Stimulated activated naive B cell treated with anti-CD40 and anti-IgM and Interleukin-4, amounts not matched to agents 10 μg/mL and 1 μg/mL and 100 μg/mL, for 72 hours (primary cell): ENCODE data around the gene INTS14.
A peak's percentile ranks its signal among the peaks of the same experiment; 100 is the strongest.
"Not testable (repeated sequence)": the region's sequence is repeated elsewhere in the genome, so short reads cannot be mapped to it uniquely, and the experiment has no call there.

Experiments used
- ATAC-seq, 2 donors: fragments of 150-1000 bp; cut with Tn5 transposase; replicated peaks; 2 replicates each; pipeline ENCODE4 v1.10.0; 2021; ENCODE audit warnings: moderate library complexity in 1 of 2
- DNase-seq: peaks from one replicate; pipeline ENCODE4 v3.0.0; 2021
- H3K27ac Mint-ChIP-seq: one replicate; pipeline ENCODE4 v1.8.0; 2022; ENCODE audit warnings: mild to moderate bottlenecking, mixed read lengths
- H3K27me3 Mint-ChIP-seq, 2 donors: one replicate each; pipeline ENCODE4 v1.8.0; 2022; ENCODE audit warnings: mixed read lengths in 2 of 2
- H3K36me3 Mint-ChIP-seq, 2 donors: one replicate each; pipeline ENCODE4 v1.8.0; 2022; ENCODE audit warnings: mixed read lengths in 2 of 2, mild to moderate bottlenecking in 1 of 2
- H3K4me1 Mint-ChIP-seq, 2 donors: one replicate each; pipeline ENCODE4 v1.8.0; 2022; ENCODE audit warnings: mixed read lengths in 2 of 2, mild to moderate bottlenecking in 1 of 2
- H3K4me3 Mint-ChIP-seq, 2 donors: one replicate each; pipeline ENCODE4 v1.8.0; 2022; ENCODE audit warnings: mild to moderate bottlenecking in 2 of 2, mixed read lengths in 2 of 2, moderate library complexity in 1 of 2
- H3K9me3 Mint-ChIP-seq, 2 donors: one replicate each; pipeline ENCODE4 v1.8.0; 2022; ENCODE audit warnings: mixed read lengths in 2 of 2, mild to moderate bottlenecking in 1 of 2

The INTS14 gene

GRCh38 chr15:65551183-65551582, 59.7 kb downstream of the INTS14 start:
- ATAC-seq = no peak
- Mint-ChIP-seq H3K27me3 (no peaks in the 10 kb centered on the region), H3K27ac (no peak overlapping the region), H3K36me3 (peaks cover 17 to 29% of the 10 kb centered on the region in 2 donors), H3K4me1 (peaks cover 10 to 17% of the 10 kb centered on the region in 2 donors), H3K9me3 (no peaks in the 10 kb centered on the region), H3K4me3 (no peak overlapping the region)
- DNase-seq = no peak

DNA sequence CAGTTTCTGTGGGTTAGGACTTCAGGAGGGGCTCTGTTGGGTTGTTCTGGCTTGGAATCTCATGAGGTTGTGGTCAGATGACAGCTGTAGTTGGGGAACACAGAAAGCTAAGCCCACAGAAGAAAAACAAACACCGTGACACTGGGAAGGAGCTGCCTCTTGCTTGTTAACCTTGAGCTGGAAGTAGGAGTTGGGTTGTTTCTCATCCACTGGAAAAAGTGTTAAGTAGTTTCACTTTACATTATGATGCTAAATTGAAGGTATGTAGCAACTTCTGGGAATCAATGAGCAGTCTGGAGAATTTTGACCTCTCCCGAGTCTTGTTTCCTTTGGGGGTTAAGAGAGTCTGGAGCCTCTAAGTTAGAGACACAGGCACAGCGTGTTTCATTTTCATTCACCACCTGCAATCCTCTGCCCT, 60.2 kb downstream of the INTS14 start:
- Mint-ChIP-seq H3K36me3 (peaks cover 16 to 27% of the 10 kb centered on the region in 2 donors), H3K4me1 (peaks cover 10 to 17% of the 10 kb centered on the region in 2 donors), H3K27me3 (no peaks in the 10 kb centered on the region), H3K27ac (no peak overlapping the region), H3K4me3 (no peak overlapping the region), H3K9me3 (no peaks in the 10 kb centered on the region)
- ATAC-seq (no peak), DNase-seq (no peak)

GRCh38 chr15:65549288-65549687, 61.6 kb downstream of the INTS14 start:
- not testable (repeated sequence) for H3K27ac Mint-ChIP-seq, DNase-seq, ATAC-seq, H3K4me3 Mint-ChIP-seq, H3K27me3 Mint-ChIP-seq, H3K4me1 Mint-ChIP-seq, H3K9me3 Mint-ChIP-seq
- peaks cover 10 to 15% of the 10 kb centered on the region in 2 donors for H3K36me3 Mint-ChIP-seq

DNA sequence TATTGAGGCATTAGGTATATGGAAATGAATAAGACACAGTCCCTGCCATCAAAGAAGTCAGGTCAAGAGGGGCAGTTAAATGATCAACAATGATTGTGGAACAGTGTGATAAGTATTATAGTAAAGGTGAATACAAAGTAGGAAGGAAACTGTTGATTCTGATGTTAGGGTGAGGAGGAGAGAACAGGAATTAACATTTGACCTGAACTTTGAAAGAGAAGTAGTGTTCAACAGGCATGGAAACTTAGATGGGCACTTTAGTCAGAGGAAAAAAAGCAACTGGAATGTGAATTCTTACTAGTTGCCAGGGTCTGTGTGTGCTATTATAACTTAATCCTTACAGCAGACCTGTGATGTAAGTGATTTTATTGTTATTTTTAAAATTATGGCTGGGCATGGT, 63.1 kb downstream of the INTS14 start:
- peak overlapping the region; percentile 68 for H3K27ac Mint-ChIP-seq
- peaks cover 0 to 1% of the 10 kb centered on the region in 2 donors for H3K36me3 Mint-ChIP-seq
- H3K9me3 Mint-ChIP-seq = no peaks in the 10 kb centered on the region
- DNase-seq (no peak), ATAC-seq (no peak)
- H3K27me3 Mint-ChIP-seq = no peaks in the 10 kb centered on the region
- no peak overlapping the region for H3K4me3 Mint-ChIP-seq
- H3K4me1 Mint-ChIP-seq = peaks cover 7% of the 10 kb centered on the region in 2 donors

DNA sequence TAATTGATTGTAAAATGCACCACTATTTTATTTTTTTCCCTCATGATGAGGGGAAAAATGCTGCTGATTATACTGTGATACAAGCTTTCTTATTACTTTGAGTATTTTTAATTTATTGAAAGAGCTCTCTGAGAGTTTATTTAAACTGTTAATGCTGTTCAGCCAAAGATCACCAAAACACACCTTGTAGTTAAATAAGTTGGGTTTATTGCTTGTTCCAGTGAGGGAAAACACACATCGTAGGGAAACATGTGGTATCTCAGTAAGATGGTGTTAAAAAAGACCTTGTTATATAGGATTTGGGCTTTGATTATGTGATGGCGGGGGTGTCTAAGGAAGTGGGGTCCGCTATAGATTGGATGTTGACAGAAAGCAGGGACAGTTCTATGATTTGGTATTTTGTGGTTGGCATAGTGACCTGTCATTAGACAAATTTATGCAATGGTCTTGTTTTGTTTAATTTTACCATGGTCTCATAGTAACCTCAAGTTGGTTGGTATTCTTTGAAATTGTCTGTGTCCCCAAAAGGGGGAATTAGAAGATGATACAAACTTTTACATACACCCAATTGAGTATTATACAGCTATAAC, 69.6 kb downstream of the INTS14 start:
- Mint-ChIP-seq H3K4me3 (no peak overlapping the region), H3K36me3 (peaks cover under 1 to 1% of the 10 kb centered on the region in 2 donors), H3K27ac (no peak overlapping the region), H3K27me3 (no peaks in the 10 kb centered on the region), H3K9me3 (no peaks in the 10 kb centered on the region), H3K4me1 (peaks cover 8 to 16% of the 10 kb centered on the region in 2 donors)
- DNase-seq (no peak), ATAC-seq (no peak)

- no peak for DNase-seq
- peaks cover 9 to 21% of the 10 kb centered on the region in 2 donors for H3K4me1 Mint-ChIP-seq
- no peak overlapping the region for H3K27ac Mint-ChIP-seq
- ATAC-seq = no peak
- no peaks in the 10 kb centered on the region for H3K9me3 Mint-ChIP-seq
- no peaks in the 10 kb centered on the region for H3K27me3 Mint-ChIP-seq
- H3K4me3 Mint-ChIP-seq = no peak overlapping the region
- peaks cover 5 to 6% of the 10 kb centered on the region in 2 donors for H3K36me3 Mint-ChIP-seq
Measured at GRCh38 chr15:65540314-65540713, 70.6 kb downstream of the INTS14 start.

DNA sequence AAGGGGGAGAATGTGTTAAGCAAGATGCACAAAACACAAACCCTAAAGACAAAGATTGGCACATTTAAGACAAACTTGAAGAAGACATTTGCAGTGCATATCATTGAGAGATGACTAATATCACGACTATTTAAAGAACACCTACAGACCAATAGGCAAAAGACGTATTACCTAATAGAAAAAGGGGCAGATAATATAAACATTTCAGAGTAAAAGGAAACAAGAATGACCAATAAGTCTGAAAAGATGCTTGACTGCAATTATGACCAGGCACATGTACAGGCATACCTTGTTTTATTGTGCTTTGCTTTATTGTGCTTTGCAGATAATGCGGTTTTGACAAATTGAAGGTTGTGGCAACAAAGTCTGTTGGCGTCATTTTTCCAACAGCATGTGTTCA, 75.7 kb downstream of the INTS14 start:
- no peak overlapping the region for H3K27ac Mint-ChIP-seq
- no peak overlapping the region for H3K4me3 Mint-ChIP-seq
- no peaks in the 10 kb centered on the region for H3K9me3 Mint-ChIP-seq
- peaks cover 14 to 22% of the 10 kb centered on the region in 2 donors for H3K36me3 Mint-ChIP-seq
- H3K4me1 Mint-ChIP-seq = peaks cover 11 to 55% of the 10 kb centered on the region in 2 donors
- no peaks in the 10 kb centered on the region for H3K27me3 Mint-ChIP-seq
- ATAC-seq (no peak), DNase-seq (no peak)

- DNase-seq = no peak
- H3K4me3 Mint-ChIP-seq = no peak overlapping the region
Measured at GRCh38 chr15:65533057-65533756, 77.7 kb downstream of the INTS14 start.

DNA sequence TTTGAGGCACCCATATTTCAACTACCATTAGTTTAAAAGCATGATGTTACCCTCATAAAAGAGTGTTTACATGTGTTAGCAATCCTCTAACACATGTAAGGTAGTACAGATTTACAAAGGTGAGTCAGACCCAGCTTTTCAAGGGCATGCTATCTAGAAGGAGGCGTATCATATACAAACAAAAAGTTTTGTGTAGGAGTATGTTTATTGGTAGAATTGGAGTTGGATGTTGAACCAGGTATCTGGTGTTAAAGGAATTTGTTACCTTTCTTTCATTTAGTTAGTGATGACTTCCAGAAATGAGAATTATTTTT, 78.2 kb downstream of the INTS14 start:
- no peak overlapping the region for H3K4me3 Mint-ChIP-seq
- H3K27ac Mint-ChIP-seq = no peak overlapping the region
- no peaks in the 10 kb centered on the region for H3K9me3 Mint-ChIP-seq
- no peak for DNase-seq
- peaks cover 14 to 22% of the 10 kb centered on the region in 2 donors for H3K36me3 Mint-ChIP-seq
- ATAC-seq = no peak
- peaks cover 12 to 55% of the 10 kb centered on the region in 2 donors for H3K4me1 Mint-ChIP-seq
- no peaks in the 10 kb centered on the region for H3K27me3 Mint-ChIP-seq

More at GRCh38 chr15:65533057-65533756, 77.7 kb downstream of the INTS14 start:
- ATAC-seq = no peak
- Mint-ChIP-seq H3K9me3 (no peaks in the 10 kb centered on the region), H3K4me1 (peaks cover 13 to 59% of the 10 kb centered on the region in 2 donors), H3K27me3 (no peaks in the 10 kb centered on the region), H3K27ac (no peak overlapping the region), H3K36me3 (peaks cover 14 to 22% of the 10 kb centered on the region in 2 donors)

DNA sequence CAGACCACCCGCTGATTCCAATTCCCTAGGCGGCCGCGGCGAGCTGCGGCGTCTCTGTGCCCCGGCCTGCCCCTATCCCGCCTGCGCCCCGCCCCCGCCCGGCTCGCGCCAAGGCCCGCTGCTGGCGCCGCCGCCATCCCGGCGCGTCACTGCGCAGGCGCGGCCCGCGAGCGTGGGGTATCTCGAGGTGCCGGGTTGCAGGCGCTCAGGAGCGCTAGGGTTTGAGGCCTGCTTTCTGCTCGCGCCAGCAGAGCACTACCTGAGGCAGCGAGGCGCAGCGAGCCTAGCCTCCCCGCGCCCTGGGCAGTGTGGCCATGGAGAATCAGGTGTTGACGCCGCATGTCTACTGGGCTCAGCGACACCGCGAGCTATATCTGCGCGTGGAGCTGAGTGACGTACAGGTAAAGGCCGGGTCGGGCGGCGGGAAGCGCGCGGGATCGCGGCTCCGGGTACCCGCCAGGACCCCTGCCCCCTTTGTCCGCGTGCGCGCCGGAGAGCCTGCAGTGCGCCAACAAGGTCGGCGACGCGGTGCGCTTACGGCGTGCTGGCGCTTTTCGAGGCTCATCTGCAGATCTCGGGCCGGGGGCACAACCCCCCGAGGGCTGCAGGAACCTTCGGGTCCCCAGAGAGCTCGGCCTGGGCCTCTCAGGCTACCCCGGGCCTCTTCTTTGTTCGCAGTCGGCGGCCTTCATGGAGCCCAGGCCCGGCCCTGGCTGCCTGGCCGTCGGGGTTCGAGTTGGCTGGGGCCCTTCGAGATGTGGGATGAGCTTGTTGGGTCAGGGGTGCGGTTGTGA, 80.4 kb downstream of the INTS14 start, which contains the start of gene HACD3:
Gene HACD3, plus strand, starts transcription at position 146 of the 794 bp plus-strand sequence. Its CDS starts 169 bp downstream, at position 315.
- peaks cover 11 to 46% of the 10 kb centered on the region in 2 donors for H3K4me1 Mint-ChIP-seq
- no peaks in the 10 kb centered on the region for H3K9me3 Mint-ChIP-seq
- H3K27me3 Mint-ChIP-seq = no peaks in the 10 kb centered on the region
- H3K27ac Mint-ChIP-seq = peak within 1 kb of the TSS; percentile 93
- DNase-seq (peak; percentile 82), ATAC-seq (peak; percentile 94 to 96)
- peak within 1 kb of the TSS; percentile 86 to 88 for H3K4me3 Mint-ChIP-seq
- H3K36me3 Mint-ChIP-seq = peaks cover 9 to 16% of the 10 kb centered on the region in 2 donors

- H3K4me1 Mint-ChIP-seq = peaks cover 11 to 41% of the 10 kb centered on the region in 2 donors
- DNase-seq = no peak
- ATAC-seq = peak in 1 of 2 donors; percentile 17
- peak overlapping the region; percentile 86 to 88 for H3K4me3 Mint-ChIP-seq
- no peaks in the 10 kb centered on the region for H3K9me3 Mint-ChIP-seq
- no peaks in the 10 kb centered on the region for H3K27me3 Mint-ChIP-seq
- peak overlapping the region; percentile 93 for H3K27ac Mint-ChIP-seq
- H3K36me3 Mint-ChIP-seq = peaks cover 6 to 12% of the 10 kb centered on the region in 2 donors
Measured at GRCh38 chr15:65529762-65530317, 81.1 kb downstream of the INTS14 start.
